Glomerular endothelial cell (primary cell): ENCODE results near the gene NACC1. TPM values are rescaled to one million over a fixed set of nuclear protein-coding genes. Genes with fewer than 3 reads are reported as not detected.
"Not testable (repeated sequence)": the region's sequence is repeated elsewhere in the genome, so short reads cannot be mapped to it uniquely, and the experiment has no call there.

Source experiments
- DNase-seq: peaks from one replicate; pipeline ENCODE4 v3.0.0-alpha.2; 2011; ENCODE audit warnings: low read depth, low spot score; ENCODE audit errors: extremely low read depth
- total RNA-seq: library from RNA; depleted of rRNA; stranded (reverse); fragments of >200 nt; gene quantifications from 2 replicates; pipeline ENCODE4 v1.2.3, GENCODE V29; 2015

NACC1 gene
- total RNA-seq, 1 donor from 2014 or later: 99.9 TPM

- DNase-seq: no peak
Observed at GRCh38 chr19:13138171-13138915, 20.3 kb downstream of the NACC1 start.

- DNase-seq: no peak
Observed at GRCh38 chr19:13138916-13139198, 20.8 kb downstream of the NACC1 start.

- no peak for DNase-seq
Observed at GRCh38 chr19:13139633-13140311, 21.7 kb downstream of the NACC1 start.

GRCh38 chr19:13146763-13147563 lies 28.9 kb downstream of the NACC1 start:
- no peak for DNase-seq

- not testable (repeated sequence) for DNase-seq
Observed at GRCh38 chr19:13149173-13149627, 31.1 kb downstream of the NACC1 start.

- DNase-seq: no peak
Observed at GRCh38 chr19:13149628-13150186, 31.6 kb downstream of the NACC1 start.

GRCh38 chr19:13150187-13150930 lies 32.3 kb downstream of the NACC1 start, which contains the start of the genes IER2 and STX10:
Gene IER2 (plus strand): TSS chr19:13150411. CDS start chr19:13153187, 2,776 bp downstream.
Gene STX10 (minus strand): TSS chr19:13150375. CDS start chr19:13150173, 202 bp downstream.
- DNase-seq: no peak

- no peak for DNase-seq
Observed at GRCh38 chr19:13150931-13151604, 33.0 kb downstream of the NACC1 start.

GRCh38 chr19:13151605-13152355 lies 33.7 kb downstream of the NACC1 start:
- no peak for DNase-seq

GRCh38 chr19:13152356-13152973 lies 34.4 kb downstream of the NACC1 start:
- DNase-seq: no peak

GRCh38 chr19:13152974-13153568 lies 35.0 kb downstream of the NACC1 start:
- DNase-seq: no peak

GRCh38 chr19:13153569-13154240 lies 35.6 kb downstream of the NACC1 start:
- DNase-seq: no peak

GRCh38 chr19:13154241-13154778 lies 36.2 kb downstream of the NACC1 start:
- DNase-seq: no peak

- no peak for DNase-seq
Observed at GRCh38 chr19:13154911-13155471, 36.9 kb downstream of the NACC1 start.

GRCh38 chr19:13155472-13156359 lies 37.7 kb downstream of the NACC1 start:
- DNase-seq: no peak

GRCh38 chr19:13159713-13160112 lies 41.6 kb downstream of the NACC1 start:
- DNase-seq: no peak
